Keratinocyte (primary cell): ENCODE results near the gene IGF1R. TPM values are rescaled to one million over a fixed set of nuclear protein-coding genes. Genes with fewer than 3 reads are reported as not detected.
A peak's percentile ranks its signal among the peaks of the same experiment; 100 is the strongest.

Experiments used
- DNase-seq: peaks from one replicate; pipeline ENCODE4 v3.0.0-alpha.2; 2011; ENCODE audit warnings: low read depth, missing footprints, low spot score
- FAIRE-seq: peaks from 2 replicates; lab custom pipeline; 2011; peaks lifted over from hg19 to GRCh38; lab: Jason Lieb, UNC
- H2AFZ ChIP-seq: 2 replicates; pipeline ENCODE4 v1.6.0; 2012; ENCODE audit warnings: low read length, control low read depth, inconsistent platforms; ENCODE audit not compliant: control insufficient read depth
- H3K27ac ChIP-seq: 2 replicates; pipeline ENCODE4 v1.5.1; 2011; ENCODE audit warnings: low read length; ENCODE audit not compliant: control insufficient read depth, insufficient read depth
- H3K27me3 ChIP-seq: 3 replicates; pipeline ENCODE4 v1.6.0; 2011; ENCODE audit warnings: low read length; ENCODE audit not compliant: control insufficient read depth, insufficient read depth; ENCODE audit errors: extremely low read depth
- H3K36me3 ChIP-seq, 2 experiments: 2 replicates in 1 of 2; 3 replicates in 1 of 2; pipeline ENCODE4 v1.5.1; 2011; ENCODE audit warnings: low read length in 2 of 2, mild to moderate bottlenecking in 1 of 2; ENCODE audit not compliant: control insufficient read depth in 2 of 2, insufficient read depth in 2 of 2; ENCODE audit errors: extremely low read depth in 1 of 2
- H3K4me1 ChIP-seq: 3 replicates; pipeline ENCODE4 v1.5.1; 2011; ENCODE audit warnings: low read length; ENCODE audit not compliant: control insufficient read depth, insufficient read depth; ENCODE audit errors: extremely low read depth
- H3K4me2 ChIP-seq: 3 replicates; pipeline ENCODE4 v1.6.0; 2011; ENCODE audit warnings: low read depth, low read length; ENCODE audit not compliant: control insufficient read depth, insufficient read depth; ENCODE audit errors: extremely low read depth
- H3K4me3 ChIP-seq, 3 experiments: fragments of 200-600 bp in 1 of 3; sonication (generic) in 1 of 3; 2 replicates in 2 of 3; 3 replicates in 1 of 3; pipeline ENCODE4 v1.5.1; 2011 to 2016; ENCODE audit warnings: low read length in 3 of 3, mild to moderate bottlenecking in 3 of 3, control low read depth in 2 of 3, inconsistent platforms in 1 of 3, low read depth in 1 of 3, mixed read lengths in 1 of 3, mixed run types in 1 of 3, moderate library complexity in 1 of 3; ENCODE audit not compliant: control insufficient read depth in 2 of 3, insufficient read depth in 2 of 3; ENCODE audit errors: extremely low read depth in 1 of 3
- H3K79me2 ChIP-seq: 2 replicates; pipeline ENCODE4 v1.6.0; 2012; ENCODE audit warnings: low read length; ENCODE audit not compliant: control insufficient read depth, insufficient read depth
- H3K9ac ChIP-seq: 3 replicates; pipeline ENCODE4 v1.6.0; 2011; ENCODE audit warnings: low read length; ENCODE audit not compliant: control insufficient read depth, insufficient read depth; ENCODE audit errors: extremely low read depth
- H3K9me1 ChIP-seq: 3 replicates; pipeline ENCODE4 v1.6.0; 2011; ENCODE audit warnings: low read length; ENCODE audit not compliant: control insufficient read depth, insufficient read depth; ENCODE audit errors: extremely low read depth
- H3K9me3 ChIP-seq: 2 replicates; pipeline ENCODE4 v1.5.1; 2012; ENCODE audit warnings: low read depth, low read length; ENCODE audit not compliant: control insufficient read depth
- H4K20me1 ChIP-seq: 3 replicates; pipeline ENCODE4 v1.6.0; 2011; ENCODE audit warnings: low read length; ENCODE audit not compliant: control insufficient read depth, insufficient read depth; ENCODE audit errors: extremely low read depth
- CTCF ChIP-seq, 3 experiments: IDR thresholded peaks in 1 of 3; conservative IDR thresholded peaks in 1 of 3; optimal IDR thresholded peaks in 1 of 3; 2 replicates in 2 of 3; 3 replicates in 1 of 3; pipeline versions ENCODE3 to v1.5.1; 2011; ENCODE audit warnings: low read length in 3 of 3, mild to moderate bottlenecking in 3 of 3, moderate library complexity in 2 of 3, control low read depth in 1 of 3, inconsistent platforms in 1 of 3; ENCODE audit not compliant: insufficient read depth in 2 of 3; ENCODE audit errors: extremely low read depth in 1 of 3
- EZH2 ChIP-seq: IDR thresholded peaks from one replicate; pipeline ENCODE4 v1.6.1; 2012; ENCODE audit warnings: inconsistent platforms, mild to moderate bottlenecking, low read length, moderate library complexity
- dilution Hi-C: fragments of 300-500 bp; cut with MboI; formaldehyde crosslinking; loops from one replicate; pipeline ENCODE4 v1.7.0; 2020; ENCODE audit warnings: low sequenced_read_pairs; ENCODE audit not compliant: extremely low pct_ligation_motif_present
- polyA plus RNA-seq, 5 experiments: library from polyadenylated mRNA; depleted of rRNA in 3 of 5; stranded (reverse) in 3 of 5; stranded (forward) in 1 of 5; unstranded in 1 of 5; fragments of >200 nt; gene quantifications; 1 replicate in 1 of 5; 2 replicates in 3 of 5; 3 replicates in 1 of 5; pipeline versions ENCODE4 v1.2.1 to v1.2.3, GENCODE V29; 2011 to 2012; ENCODE audit warnings: missing spikeins in 2 of 5, low read depth in 1 of 5, low replicate concordance in 1 of 5

The IGF1R gene
- polyA plus RNA-seq, 1 donor (not counting 4 experiments of a cell fraction or from before 2014, with no cell fraction given), result 14.5 TPM

- Histone ChIP-seq H4K20me1 (no peaks in the 10 kb centered on the region), H3K79me2 (peaks cover 22% of the 10 kb centered on the region), H3K9me3 (no peaks in the 10 kb centered on the region), H3K27me3 (no peaks in the 10 kb centered on the region), H3K9ac (peak overlapping the region; percentile 66), H3K4me2 (peak overlapping the region; percentile 70), H3K9me1 (no peaks in the 10 kb centered on the region), H3K27ac (peak overlapping the region; percentile 97), H2AFZ (no peak overlapping the region), H3K4me1 (peaks cover 81% of the 10 kb centered on the region), H3K4me3 (peak overlapping the region in 1 of 3 experiments; percentile 51), H3K36me3 (no peaks in the 10 kb centered on the region)
- no peak for DNase-seq
- FAIRE-seq, result no peak
- dilution Hi-C loops, result no loop called here
- TF ChIP-seq EZH2 (no peak), CTCF (optimal IDR thresholded peaks at IDR 0.05 in 1 of 3, IDR thresholded peaks at IDR 0.05 in 1 of 3, conservative IDR thresholded peaks at IDR 0.05 in 1 of 3; ENCODE audit: extremely low read depth in 1 of 3, insufficient read depth in 2 of 3, low read length in 3 of 3) (no peak)
These were observed 251.1 kb downstream of the IGF1R start for GRCh38 chr15:98899272-98900021.

GRCh38 chr15:98900356-98900755 lies 252.0 kb downstream of the IGF1R start:
- H3K36me3 ChIP-seq, result no peaks in the 10 kb centered on the region
- H3K79me2 ChIP-seq, result peaks cover 23% of the 10 kb centered on the region
- DNase-seq, result no peak
- H3K27ac ChIP-seq, result peak overlapping the region; percentile 97
- no peak overlapping the region for H2AFZ ChIP-seq
- dilution Hi-C loops, result no loop called here
- H3K27me3 ChIP-seq, result no peaks in the 10 kb centered on the region
- no peak for FAIRE-seq
- peak overlapping the region; percentile 66 for H3K9ac ChIP-seq
- H3K9me3 ChIP-seq, result no peaks in the 10 kb centered on the region
- no peak for TF ChIP-seq CTCF (optimal IDR thresholded peaks at IDR 0.05 in 1 of 3, IDR thresholded peaks at IDR 0.05 in 1 of 3, conservative IDR thresholded peaks at IDR 0.05 in 1 of 3; ENCODE audit: extremely low read depth in 1 of 3, insufficient read depth in 2 of 3, low read length in 3 of 3)
- TF ChIP-seq EZH2, result no peak
- H3K4me3 ChIP-seq, result peak overlapping the region in 2 of 3 experiments; percentile 17 to 51
- H3K4me1 ChIP-seq, result peaks cover 90% of the 10 kb centered on the region
- no peaks in the 10 kb centered on the region for H3K9me1 ChIP-seq
- H4K20me1 ChIP-seq, result no peaks in the 10 kb centered on the region
- peak overlapping the region; percentile 70 for H3K4me2 ChIP-seq
